H1 (cell line): ENCODE data around the gene GBX1. TPM values are rescaled to one million over a fixed set of nuclear protein-coding genes. Genes with fewer than 3 reads are reported as not detected.
A peak's percentile ranks its signal among the peaks of the same experiment; 100 is the strongest.

ENCODE experiments used
- CTCF ChIA-PET: fragments of 300-600 bp; sonication (Branson Sonifier 250); formaldehyde crosslinking; loops from one replicate; lab custom pipeline; 2021; ENCODE audit not compliant: partially characterized antibody; lab: Charles Lee
- POLR2A ChIA-PET: fragments of 300-600 bp; sonication (Branson Sonifier 250); formaldehyde crosslinking; loops from one replicate; lab custom pipeline; 2021; ENCODE audit warnings: inconsistent platforms; ENCODE audit not compliant: partially characterized antibody; lab: Charles Lee
- DNase-seq, 2 experiments: peaks; one replicate each; pipeline versions ENCODE4 v3.0.0 to v3.0.0-alpha.2; 2010 to 2022; ENCODE audit warnings: low spot score in 2 of 2, low read depth in 1 of 2, mixed read lengths in 1 of 2
- FAIRE-seq: peaks from 2 replicates; lab custom pipeline; 2011; peaks lifted over from hg19 to GRCh38; lab: Jason Lieb, UNC
- H2AFZ ChIP-seq: 2 replicates; pipeline ENCODE4 v1.8.1; 2012; ENCODE audit warnings: low read length, inconsistent platforms
- H2AK5ac ChIP-seq: 2 replicates; pipeline ENCODE4 v1.6.1; 2013; ENCODE audit warnings: low read depth, low read length
- H2BK120ac ChIP-seq: replicated peaks from 2 replicates; pipeline ENCODE3; 2013; ENCODE audit warnings: low read depth, low read length, inconsistent platforms
- H2BK12ac ChIP-seq: 2 replicates; pipeline ENCODE4 v1.6.1; 2013; ENCODE audit warnings: low read depth, low read length
- H2BK15ac ChIP-seq: 2 replicates; pipeline ENCODE4 v1.6.1; 2013; ENCODE audit warnings: low read length
- H2BK20ac ChIP-seq: 2 replicates; pipeline ENCODE4 v1.6.1; 2013; ENCODE audit warnings: low read length
- H2BK5ac ChIP-seq: 2 replicates; pipeline ENCODE4 v1.6.1; 2013; ENCODE audit warnings: low read depth, low read length
- H3K14ac ChIP-seq: 2 replicates; pipeline ENCODE4 v1.6.1; 2013; ENCODE audit warnings: inconsistent platforms; ENCODE audit not compliant: insufficient read length
- H3K18ac ChIP-seq: 2 replicates; pipeline ENCODE4 v1.6.1; 2013; ENCODE audit warnings: low read length; ENCODE audit errors: extremely low read depth
- H3K23ac ChIP-seq: 2 replicates; pipeline ENCODE4 v1.6.1; 2013; ENCODE audit warnings: inconsistent platforms; ENCODE audit not compliant: insufficient read length
- H3K23me2 ChIP-seq: 2 replicates; pipeline ENCODE4 v1.6.1; 2013; ENCODE audit warnings: low read depth, low read length
- H3K27ac ChIP-seq: 2 replicates; pipeline ENCODE4 v1.6.1; 2011; ENCODE audit warnings: low read depth, low read length, inconsistent platforms
- H3K27me3 ChIP-seq, 4 experiments: replicated peaks in 1 of 4; 1 replicate in 1 of 4; 2 replicates in 3 of 4; pipeline versions ENCODE4 v1.6.1 to v1.8.1; 2011 to 2013; ENCODE audit warnings: low read length in 3 of 4, mild to moderate bottlenecking in 3 of 4, inconsistent platforms in 2 of 4, mixed read lengths in 2 of 4, moderate library complexity in 1 of 4; ENCODE audit not compliant: control insufficient read depth in 3 of 4, insufficient read depth in 3 of 4; ENCODE audit errors: extremely low read depth in 1 of 4
- H3K36me3 ChIP-seq, 4 experiments: 2 replicates each; pipeline versions ENCODE4 v1.6.1 to v1.8.1; 2011 to 2013; ENCODE audit warnings: mild to moderate bottlenecking in 4 of 4, low read length in 3 of 4, moderate library complexity in 2 of 4, control low read depth in 1 of 4, inconsistent platforms in 1 of 4; ENCODE audit not compliant: insufficient read depth in 4 of 4, control insufficient read depth in 2 of 4
- H3K4ac ChIP-seq: replicated peaks from 2 replicates; pipeline ENCODE3; 2013; ENCODE audit warnings: low read length, low read depth, mixed read lengths, inconsistent platforms; ENCODE audit not compliant: insufficient read length
- H3K4me1 ChIP-seq, 4 experiments: replicated peaks in 1 of 4; 1 replicate in 1 of 4; 2 replicates in 3 of 4; pipeline versions ENCODE4 v1.6.1 to v1.8.1; 2011 to 2013; ENCODE audit warnings: low read length in 3 of 4, inconsistent platforms in 2 of 4, mixed read lengths in 1 of 4; ENCODE audit not compliant: insufficient read depth in 4 of 4, control insufficient read depth in 3 of 4
- H3K4me2 ChIP-seq, 2 experiments: 2 replicates each; pipeline versions ENCODE4 v1.6.1 to v1.8.1; 2011 to 2013; ENCODE audit warnings: low read depth in 2 of 2, low read length in 2 of 2, control low read depth in 1 of 2, inconsistent platforms in 1 of 2, mild to moderate bottlenecking in 1 of 2; ENCODE audit not compliant: insufficient read depth in 1 of 2
- H3K4me3 ChIP-seq, 4 experiments: fragments of 200-600, 300-600 bp in 1 of 4; sonication (generic), shearing (Covaris generic), sonication (Bioruptor Twin) in 1 of 4; 2 replicates each; pipeline versions ENCODE4 v1.5.1 to v1.8.1; 2011 to 2016; ENCODE audit warnings: low read length in 4 of 4, low read depth in 3 of 4, control low read depth in 2 of 4, inconsistent platforms in 2 of 4, mild to moderate bottlenecking in 2 of 4, mixed read lengths in 1 of 4, moderate library complexity in 1 of 4; ENCODE audit not compliant: insufficient read depth in 2 of 4; ENCODE audit errors: extremely low read depth in 1 of 4
- H3K56ac ChIP-seq: replicated peaks from 2 replicates; pipeline ENCODE3; 2013; ENCODE audit warnings: low read depth, mild to moderate bottlenecking, mixed read lengths, low read length, inconsistent platforms; ENCODE audit not compliant: insufficient read length
- H3K79me1 ChIP-seq: 2 replicates; pipeline ENCODE4 v1.6.1; 2013; ENCODE audit warnings: low read depth, low read length, control low read depth
- H3K79me2 ChIP-seq, 2 experiments: 2 replicates each; pipeline versions ENCODE4 v1.6.1 to v1.8.1; 2012 to 2013; ENCODE audit warnings: low read length in 2 of 2, mild to moderate bottlenecking in 2 of 2, inconsistent platforms in 1 of 2; ENCODE audit not compliant: insufficient read depth in 2 of 2, control insufficient read depth in 1 of 2
- H3K9ac ChIP-seq, 4 experiments: replicated peaks in 1 of 4; 1 replicate in 1 of 4; 2 replicates in 3 of 4; pipeline versions ENCODE4 v1.6.1 to v1.8.1; 2011 to 2013; ENCODE audit warnings: low read depth in 3 of 4, low read length in 3 of 4, control low read depth in 2 of 4, mild to moderate bottlenecking in 2 of 4, moderate library complexity in 2 of 4, inconsistent platforms in 1 of 4; ENCODE audit errors: extremely low read depth in 1 of 4
- H3K9me3 ChIP-seq, 2 experiments: 2 replicates each; pipeline versions ENCODE4 v1.6.1 to v1.8.1; 2012 to 2013; ENCODE audit warnings: mild to moderate bottlenecking in 2 of 2, moderate library complexity in 2 of 2, control low read depth in 1 of 2, inconsistent platforms in 1 of 2, low read depth in 1 of 2, low read length in 1 of 2, mixed read lengths in 1 of 2; ENCODE audit not compliant: insufficient read depth in 2 of 2
- H4K20me1 ChIP-seq, 2 experiments: replicated peaks in 1 of 2; 2 replicates each; pipeline versions ENCODE3 to v1.8.1; 2011 to 2013; ENCODE audit warnings: inconsistent platforms in 2 of 2, low read length in 2 of 2, mild to moderate bottlenecking in 1 of 2; ENCODE audit not compliant: insufficient read depth in 2 of 2, control insufficient read depth in 1 of 2
- H4K5ac ChIP-seq: 2 replicates; pipeline ENCODE4 v1.6.1; 2013; ENCODE audit warnings: low read length, low read depth, mixed read lengths, inconsistent platforms; ENCODE audit not compliant: insufficient read length
- H4K8ac ChIP-seq: 2 replicates; pipeline ENCODE4 v1.8.0; 2013; ENCODE audit warnings: mild to moderate bottlenecking, moderate library complexity, low read length, inconsistent platforms; ENCODE audit not compliant: insufficient read depth; ENCODE audit errors: extremely low read depth
- H4K91ac ChIP-seq: replicated peaks from 2 replicates; pipeline ENCODE3; 2013; ENCODE audit warnings: low read length, mixed read lengths, inconsistent platforms; ENCODE audit not compliant: insufficient read length
- CHD1 ChIP-seq: IDR thresholded peaks from 2 replicates; pipeline ENCODE4 v1.6.1; 2012; ENCODE audit warnings: low read depth, low read length, improper control_type of control experiment
- SUZ12 ChIP-seq: fragments of 200-600 bp; sonication (generic); IDR thresholded peaks from 2 replicates; pipeline ENCODE4 v1.6.1; 2012; ENCODE audit warnings: mild to moderate bottlenecking, inconsistent platforms, low read length, moderate library complexity, mixed read lengths
- whole genome bisulfite sequencing, 2 experiments: shearing (Covaris generic) in 1 of 2; methylation state at CpG; one replicate each; pipeline versions ENCODE4 v1.1.6 to v1.1.7; 2013 to 2015; ENCODE audit warnings: low lambda C conversion rate in 2 of 2, mixed read lengths in 2 of 2, inconsistent platforms in 1 of 2, low coverage in 1 of 2, missing lambda C conversion rate in 1 of 2; ENCODE audit not compliant: insufficient replicate concordance in 2 of 2, insufficient coverage in 1 of 2, insufficient read length in 1 of 2; ENCODE audit errors: extremely low coverage in 1 of 2, missing lambda C conversion rate in 1 of 2; 5-methylcytosine and 5-hydroxymethylcytosine counted together
- polyA plus RNA-seq, 7 experiments: library from polyadenylated mRNA; depleted of rRNA in 3 of 7; stranded (reverse) in 5 of 7; unstranded in 2 of 7; fragments of >200 nt in 5 of 7; fragments of 200-250 nt in 2 of 7; gene quantifications; 1 replicate in 5 of 7; 2 replicates in 1 of 7; 4 replicates in 1 of 7; pipeline versions ENCODE4 v1.2.1 to v1.2.3, GENCODE V29; 2011 to 2013; ENCODE audit warnings: missing spikeins in 2 of 7, mixed read lengths in 2 of 7
- total RNA-seq: library from RNA; stranded (reverse); fragmentation: NEBNext Ultra II Directional; extraction: Animal tissue kit (Norgen Biotek cat#: 25700); gene quantifications from 2 replicates; pipeline ENCODE4 v1.2.1, GENCODE V29; 2021
- TF ChIP-seq, protein P1 (sequence below): IDR thresholded peaks from 2 replicates; pipeline ENCODE4 v1.6.1; 2011; ENCODE audit warnings: low read depth, mild to moderate bottlenecking, low read length; ENCODE audit not compliant: insufficient read depth

GBX1 gene
- total and polyA plus RNA-seq, 2 of the 8 experiments (the other 6 are each of a cell fraction or from before 2014, with no cell fraction given) = not detected

DNA sequence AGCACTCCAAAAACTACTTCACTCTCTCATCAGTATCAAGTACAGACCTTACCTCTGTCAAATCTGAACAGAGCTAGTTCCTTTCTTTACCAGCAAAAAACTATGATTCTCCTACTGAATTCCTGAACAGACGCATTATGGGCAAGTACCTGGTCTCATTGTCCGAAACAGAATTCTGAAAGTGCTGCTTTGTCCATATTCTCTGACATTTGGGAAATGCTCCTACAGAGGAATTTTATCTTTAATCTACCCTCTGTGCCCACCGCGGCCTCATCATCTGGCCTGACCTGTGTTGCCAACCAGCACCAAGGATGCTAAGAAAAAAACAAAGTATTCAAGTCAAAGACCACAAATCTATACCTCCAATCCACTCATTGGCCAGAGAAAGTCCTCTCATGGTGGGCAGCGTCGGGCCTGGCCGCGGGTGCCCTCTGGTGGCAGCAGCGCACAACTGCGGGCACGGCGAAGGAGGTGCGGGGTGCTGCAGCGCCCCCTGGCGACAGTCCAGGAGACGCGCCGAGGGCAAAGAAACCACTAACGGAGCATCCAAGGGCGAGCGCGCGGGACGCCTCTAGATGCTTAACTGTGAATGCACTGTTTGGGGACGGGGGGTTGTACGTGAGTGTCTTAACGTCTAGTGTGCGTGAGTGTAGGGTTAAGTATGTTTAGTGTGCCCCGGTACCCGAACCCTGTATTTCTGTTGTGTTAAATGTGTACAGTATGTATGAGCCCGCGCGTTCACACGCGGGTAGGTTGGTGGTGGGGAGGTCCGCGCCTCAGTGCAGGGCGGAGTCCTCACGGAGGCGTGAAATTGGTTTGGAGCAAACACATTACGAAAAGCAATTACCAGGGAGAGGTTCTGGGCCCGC is 5.0 kb upstream of the GBX1 start:
- no peak overlapping the region for H2BK12ac ChIP-seq
- no peaks in the 10 kb centered on the region for H4K20me1 ChIP-seq
- no peak overlapping the region for H3K4me2 ChIP-seq
- TF ChIP-seq, protein P1, sequence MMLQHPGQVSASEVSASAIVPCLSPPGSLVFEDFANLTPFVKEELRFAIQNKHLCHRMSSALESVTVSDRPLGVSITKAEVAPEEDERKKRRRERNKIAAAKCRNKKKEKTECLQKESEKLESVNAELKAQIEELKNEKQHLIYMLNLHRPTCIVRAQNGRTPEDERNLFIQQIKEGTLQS = peak; percentile 76
- TF ChIP-seq CHD1 (no peak), SUZ12 (peak; percentile 17; the same call in 1 of the 2 replicates)

More for the DNA sequence above, 5.0 kb upstream of the GBX1 start:
- Histone ChIP-seq H3K4me3 (no peak overlapping the region), H3K79me2 (no peaks in the 10 kb centered on the region), H3K4me1 (no peaks in the 10 kb centered on the region; a peak in 1 of 7 replicates), H4K91ac (no peak overlapping the region), H3K79me1 (no peaks in the 10 kb centered on the region), H2AFZ (no peak overlapping the region), H3K23ac (no peak overlapping the region), H3K56ac (no peak overlapping the region), H3K27ac (no peak overlapping the region), H3K27me3 (peaks cover 24 to 67% (median 55%) of the 10 kb centered on the region in 4 experiments), H3K4ac (no peak overlapping the region), H3K36me3 (peaks cover 0 to 6% (median 0%) of the 10 kb centered on the region in 4 experiments; a peak in 1 of 8 replicates), H3K18ac (no peak overlapping the region), H3K9ac (no peak overlapping the region), H4K8ac (no peak overlapping the region), H2BK5ac (no peak overlapping the region), H2AK5ac (no peak overlapping the region), H3K9me3 (peaks cover 1 to 14% of the 10 kb centered on the region in 2 experiments; a peak in 2 of 4 replicates), H4K5ac (no peak overlapping the region), H3K23me2 (no peaks in the 10 kb centered on the region; the same call in 1 of the 2 replicates), H2BK20ac (no peak overlapping the region), H2BK15ac (no peak overlapping the region), H2BK120ac (no peak overlapping the region), H3K14ac (no peak overlapping the region)
- WGBS, 2 experiments = 34% methylated on average over 42 of the region's 42 CpGs; no CpG with 5 or more reads in 1 of the 2 experiments
- ChIA-PET CTCF (interaction anchor here (0.6 to 7.4 kb wide), 24 partner anchors 8 to 163 kb away, joined by 3 to 52 read pairs (median 4); partner anchors contain the start of gene CHPF2), POLR2A (no interaction called here)
- FAIRE-seq (peak; percentile 24), DNase-seq (peak in 1 of 2 experiments; percentile 93)
